Left forelimb (tissue), 1 donor: ENCODE measurements around the gene AHCY.
"Not testable (repeated sequence)": the region's sequence is repeated elsewhere in the genome, so short reads cannot be mapped to it uniquely, and the experiment has no call there.

ENCODE experiments used
- DNase-seq: peaks from one replicate; pipeline ENCODE4 v3.0.0-alpha.2; 2018; ENCODE audit warnings: low spot score

The AHCY gene

GRCh38 chr20:34298294-34298784 lies 4.8 kb downstream of the AHCY start:
- not testable (repeated sequence) for DNase-seq

GRCh38 chr20:34296468-34296867 lies 6.7 kb downstream of the AHCY start:
- DNase-seq: no peak

- no peak for DNase-seq
These were observed 7.9 kb downstream of the AHCY start for GRCh38 chr20:34295284-34295683.

GRCh38 chr20:34294563-34294962 lies 8.6 kb downstream of the AHCY start:
- DNase-seq: no peak

- no peak for DNase-seq
These were observed 9.6 kb downstream of the AHCY start for GRCh38 chr20:34293589-34293988.

GRCh38 chr20:34293119-34293518 lies 10.0 kb downstream of the AHCY start:
- no peak for DNase-seq

GRCh38 chr20:34292496-34292895 lies 10.7 kb downstream of the AHCY start:
- DNase-seq: no peak

GRCh38 chr20:34290471-34290870 lies 12.7 kb downstream of the AHCY start:
- no peak for DNase-seq

GRCh38 chr20:34287500-34287899 lies 15.7 kb downstream of the AHCY start:
- not testable (repeated sequence) for DNase-seq

GRCh38 chr20:34285450-34285849 lies 17.7 kb downstream of the AHCY start:
- no peak for DNase-seq

- DNase-seq: no peak
These were observed 19.3 kb downstream of the AHCY start for GRCh38 chr20:34283844-34284243.

GRCh38 chr20:34282041-34282440 lies 21.1 kb downstream of the AHCY start:
- no peak for DNase-seq

- no peak for DNase-seq
These were observed 22.0 kb downstream of the AHCY start for GRCh38 chr20:34281177-34281576.

GRCh38 chr20:34274694-34275093 lies 28.5 kb downstream of the AHCY start:
- DNase-seq: no peak

- no peak for DNase-seq
These were observed 31.2 kb downstream of the AHCY start for GRCh38 chr20:34271956-34272355.

- no peak for DNase-seq
These were observed 33.0 kb downstream of the AHCY start for GRCh38 chr20:34269996-34270627.

- DNase-seq: no peak
These were observed 34.1 kb downstream of the AHCY start for GRCh38 chr20:34268851-34269636.

GRCh38 chr20:34268145-34268544 lies 35.0 kb downstream of the AHCY start:
- DNase-seq: no peak

- no peak for DNase-seq
These were observed 39.0 kb downstream of the AHCY start for GRCh38 chr20:34264141-34264540.

GRCh38 chr20:34263468-34263867 lies 39.7 kb downstream of the AHCY start:
- DNase-seq: not testable (repeated sequence)

- no peak for DNase-seq
These were observed 40.5 kb downstream of the AHCY start for GRCh38 chr20:34262488-34263288.

GRCh38 chr20:34260208-34260942 lies 42.8 kb downstream of the AHCY start:
- DNase-seq: no peak
